Measurements from ENCODE around the gene ZGPAT. TPM values are rescaled to one million over a fixed set of nuclear protein-coding genes. Genes with fewer than 3 reads are reported as not detected.

ZGPAT gene
- total RNA-seq, 1 experiment from 2014 or later, result 35.8 TPM

- Histone ChIP-seq H3K4me3 (ENCODE audit: low read depth in 2 of 2, low read length in 2 of 2) (no peak overlapping the region), H3K27ac (ENCODE audit: low read length) (no peak overlapping the region), H3K4me1 (ENCODE audit: control insufficient read depth, insufficient read depth, low read length) (no peaks in the 10 kb centered on the region), H3K9me3 (ENCODE audit: control insufficient read depth, insufficient read depth, low read depth, low read length) (no peaks in the 10 kb centered on the region), H3K36me3 (ENCODE audit: control insufficient read depth, insufficient read depth, low read length) (no peaks in the 10 kb centered on the region), H3K27me3 (ENCODE audit: control insufficient read depth, insufficient read depth, low read length) (no peaks in the 10 kb centered on the region)
- no peak for ATAC-seq
- TF ChIP-seq SIN3A (IDR thresholded peaks at IDR 0.05; ENCODE audit: borderline replicate concordance, insufficient read depth, low read depth, low read length) (no peak), POLR2AphosphoS5 (IDR thresholded peaks at IDR 0.05; ENCODE audit: low read depth, low read length) (no peak), CTCF (IDR thresholded peaks at IDR 0.05) (no peak), REST (IDR thresholded peaks at IDR 0.05; ENCODE audit: insufficient read depth in 1 of 2, low read depth in 2 of 2, low read length in 1 of 2) (no peak), TCF7L2 (IDR thresholded peaks at IDR 0.05; ENCODE audit: low read depth, low read length) (no peak)
- DNase-seq (ENCODE audit: low read depth, low spot score), result no peak
- intact Hi-C loops (cut with micrococcal nuclease; ENCODE audit: unreplicated experiment), result no loop called here
- ChIA-PET POLR2A (no interaction called here), CTCF (no interaction called here)
- no TSS peak for BruUV-seq (replicated peaks)
- in situ Hi-C loops (cut with HindIII; ENCODE audit: low pct_unique_long_range_greater_than_20kb, low sequenced_read_pairs), result no loop called here
Measured at GRCh38 chr20:63765082-63765873, 57.4 kb downstream of the ZGPAT start.

- Histone ChIP-seq H3K36me3 (ENCODE audit: control insufficient read depth, insufficient read depth, low read length) (no peaks in the 10 kb centered on the region), H3K4me1 (ENCODE audit: control insufficient read depth, insufficient read depth, low read length) (no peaks in the 10 kb centered on the region), H3K27me3 (ENCODE audit: control insufficient read depth, insufficient read depth, low read length) (no peaks in the 10 kb centered on the region), H3K4me3 (ENCODE audit: low read depth in 2 of 2, low read length in 2 of 2) (no peak overlapping the region), H3K27ac (ENCODE audit: low read length) (no peak overlapping the region), H3K9me3 (ENCODE audit: control insufficient read depth, insufficient read depth, low read depth, low read length) (no peaks in the 10 kb centered on the region)
- DNase-seq (ENCODE audit: low read depth, low spot score) (no peak), ATAC-seq (no peak)
- intact Hi-C loops (cut with micrococcal nuclease; ENCODE audit: unreplicated experiment) (no loop called here), in situ Hi-C loops (cut with HindIII; ENCODE audit: low pct_unique_long_range_greater_than_20kb, low sequenced_read_pairs) (no loop called here)
- no peak for TF ChIP-seq POLR2AphosphoS5 (IDR thresholded peaks at IDR 0.05; ENCODE audit: low read depth, low read length)
- ChIA-PET CTCF (interaction anchor here (0.5 kb wide), 1 partner anchor 51 kb away, joined by 4 read pairs; no protein-coding TSS in a partner anchor), POLR2A (no interaction called here)
- no TSS peak for BruUV-seq (replicated peaks)
Measured at GRCh38 chr20:63765902-63766301, 58.1 kb downstream of the ZGPAT start.

All from Panc1 (cell line).